GM11168 (cell line): ENCODE data around the gene FCHSD2.
"Not testable (repeated sequence)": the region's sequence is repeated elsewhere in the genome, so short reads cannot be mapped to it uniquely, and the experiment has no call there.

ENCODE experiments used
- in situ Hi-C: fragments of 300-500 bp; cut with MboI; formaldehyde crosslinking; loops from one replicate; pipeline ENCODE4 v1.12.0; 2022; ENCODE audit warnings: low sequenced_read_pairs; ENCODE audit not compliant: unreplicated experiment

The FCHSD2 gene

DNA sequence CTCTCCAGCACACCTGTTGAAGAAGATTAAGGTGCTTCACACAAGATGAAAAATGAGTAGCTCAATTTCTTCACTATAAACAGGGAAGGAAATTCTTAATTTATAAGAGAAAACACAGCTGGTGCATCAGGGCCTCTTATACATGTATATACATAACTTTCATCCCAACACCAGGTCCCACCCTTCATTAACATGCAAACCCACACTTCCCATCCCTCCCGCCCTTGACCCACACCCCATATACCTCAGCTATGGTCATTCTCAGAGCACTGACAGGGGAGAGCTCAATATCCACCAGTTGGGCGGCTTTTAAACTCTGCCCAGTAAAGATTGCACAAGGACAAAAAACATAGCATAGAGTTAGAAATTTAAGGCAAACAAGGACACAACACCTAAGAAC lies 242.1 kb downstream of the FCHSD2 start:
- in situ Hi-C loops: no loop called here

DNA sequence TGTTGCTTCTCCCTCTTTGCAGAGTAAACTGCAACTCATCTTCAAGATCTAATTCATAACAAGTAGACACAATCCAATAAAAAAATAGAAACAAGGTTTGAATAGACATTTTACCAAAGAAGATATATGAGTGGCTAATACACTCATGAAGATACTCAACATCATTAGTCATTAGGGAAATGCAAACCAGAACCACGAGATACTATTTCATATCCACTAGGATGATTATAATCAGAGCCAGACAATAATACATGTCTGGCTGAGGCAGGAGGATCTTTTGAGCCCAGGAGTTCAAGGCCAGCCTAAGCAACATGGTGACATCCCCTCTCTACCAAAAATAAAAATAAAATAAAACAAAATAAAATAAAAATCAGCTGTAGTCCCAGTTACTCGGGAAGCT lies 242.9 kb downstream of the FCHSD2 start:
- in situ Hi-C loops: no loop called here

DNA sequence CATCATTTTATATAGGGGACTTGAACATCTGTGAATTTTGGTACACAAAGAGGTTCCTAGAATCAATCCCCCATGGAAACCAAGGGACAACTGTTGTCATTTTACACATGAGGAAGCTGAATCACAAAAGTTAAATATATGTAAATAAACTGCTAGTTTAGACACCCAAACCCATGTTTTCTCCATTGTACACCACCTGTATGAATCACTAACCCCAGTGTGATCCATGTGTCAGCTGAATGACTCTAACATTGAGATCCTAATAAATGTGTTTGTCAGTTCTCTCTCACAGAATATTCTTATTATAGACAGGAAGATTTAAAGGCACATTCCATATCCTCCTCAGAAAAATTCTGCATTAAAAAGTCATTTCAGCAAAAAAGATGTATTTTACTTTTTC lies 244.6 kb downstream of the FCHSD2 start:
- in situ Hi-C loops: no loop called here

DNA sequence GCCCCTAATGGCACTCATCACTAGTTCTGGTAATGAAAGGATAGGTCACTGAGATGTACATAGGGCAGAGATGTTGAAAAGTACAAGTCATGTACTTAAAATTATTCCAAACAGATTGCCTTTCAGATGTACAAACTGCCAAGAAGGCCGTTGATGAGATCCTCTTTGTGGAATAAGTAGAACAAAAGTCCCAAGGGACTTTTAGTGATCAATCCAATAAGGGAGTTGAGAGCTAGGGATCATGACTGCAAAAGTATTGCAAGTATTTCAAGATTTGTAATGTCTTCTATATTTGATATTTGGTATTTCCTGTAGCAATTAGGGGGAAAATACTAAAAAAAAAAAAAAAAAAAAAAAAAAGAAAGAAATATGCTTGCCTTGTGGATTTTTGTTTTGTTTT lies 245.7 kb downstream of the FCHSD2 start:
- in situ Hi-C loops: no loop called here

DNA sequence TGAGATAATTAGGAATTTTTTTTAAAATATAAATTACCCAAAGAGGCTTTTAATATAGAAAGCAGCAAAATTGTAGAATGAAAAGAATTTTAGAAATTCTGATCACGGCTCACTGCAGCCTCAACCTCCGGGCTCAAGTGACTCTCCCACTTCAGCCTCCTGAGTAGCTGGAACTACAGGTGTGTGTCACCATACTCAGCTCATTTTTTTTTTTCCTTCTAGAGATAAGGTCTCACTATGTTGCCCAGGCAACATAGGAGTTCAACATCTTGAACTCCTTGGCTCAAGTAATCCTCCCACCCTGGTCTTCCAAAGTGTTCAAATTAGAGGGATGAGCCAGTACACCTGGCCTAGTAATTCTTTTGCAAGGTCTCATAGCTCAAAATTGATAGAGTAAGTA lies 251.2 kb downstream of the FCHSD2 start:
- in situ Hi-C loops: no loop called here

DNA sequence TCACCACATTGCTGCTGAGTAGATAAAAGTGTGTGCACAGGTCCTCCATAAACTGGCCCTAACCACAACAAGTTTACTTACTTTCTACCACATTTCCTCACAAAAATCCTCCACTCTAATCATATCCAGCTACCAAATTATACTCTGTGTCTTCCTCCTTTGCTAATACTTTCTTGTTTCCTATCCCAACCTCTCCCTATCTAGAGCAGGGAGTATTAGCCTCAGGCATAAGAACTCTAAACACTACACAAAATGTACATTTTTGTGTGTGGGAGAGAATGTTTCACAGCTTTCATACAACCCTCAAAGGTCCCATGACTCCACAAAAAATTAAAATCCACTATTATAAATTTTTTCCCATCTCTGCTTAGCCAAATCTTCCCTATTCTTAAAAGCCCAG lies 255.5 kb downstream of the FCHSD2 start:
- in situ Hi-C loops: no loop called here

DNA sequence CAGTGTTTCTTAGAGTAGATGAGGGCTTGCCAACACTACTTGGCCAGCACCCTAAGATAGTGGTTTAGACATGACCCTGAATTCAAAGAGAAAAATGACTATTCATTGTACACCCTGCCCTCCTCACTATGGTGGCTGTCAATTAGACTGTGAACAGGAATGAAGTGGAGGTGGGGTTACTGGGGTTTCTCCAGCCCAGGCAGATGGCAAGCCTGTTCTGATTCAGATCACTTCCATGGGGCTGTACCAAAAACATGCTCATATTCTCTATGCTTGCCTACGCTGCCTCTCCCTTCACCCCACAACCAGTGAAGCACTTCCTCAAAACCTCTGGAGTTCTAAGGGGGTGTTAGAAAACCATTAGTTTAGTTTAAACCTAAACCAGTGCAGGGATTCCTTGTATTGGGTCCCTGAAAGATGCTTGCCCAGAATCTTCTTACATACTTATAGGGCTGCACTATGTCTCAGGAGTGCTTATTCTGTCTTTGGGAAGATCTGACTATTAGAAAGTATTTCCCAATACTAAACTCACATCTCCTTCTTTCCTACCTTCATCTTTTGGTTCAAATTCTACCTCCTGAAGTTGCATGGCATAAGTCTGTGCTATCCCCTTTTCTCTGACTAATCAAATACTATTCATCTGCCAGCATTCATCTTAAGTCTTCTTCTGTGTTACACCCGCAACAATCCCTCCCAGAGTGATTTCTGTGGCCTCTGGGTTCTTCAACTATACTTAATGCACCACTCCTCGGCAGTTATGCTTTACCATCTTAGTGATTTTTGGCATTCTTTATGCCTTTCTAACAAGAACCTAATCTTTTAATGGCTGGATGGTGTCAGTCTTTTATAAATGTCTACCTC lies 256.1 kb downstream of the FCHSD2 start:
- in situ Hi-C loops: no loop called here

DNA sequence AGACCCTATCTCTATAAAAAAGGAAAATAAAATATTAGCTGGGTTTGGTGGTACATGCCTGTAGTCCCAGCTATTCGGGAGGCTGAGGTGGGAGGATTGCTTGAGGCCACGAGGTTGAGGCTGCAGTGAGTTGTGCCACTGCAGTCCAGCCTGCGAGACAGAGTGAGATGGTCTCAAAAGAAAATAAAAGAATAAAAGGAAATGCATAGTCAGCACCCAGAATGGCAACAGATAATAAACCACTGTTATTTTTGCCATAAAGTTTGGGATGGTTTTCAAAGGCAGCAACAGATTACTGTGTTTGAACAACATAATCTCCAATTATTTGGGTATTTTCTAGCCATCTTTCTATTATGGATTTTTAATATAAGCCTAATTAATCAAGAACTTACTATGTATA lies 266.0 kb downstream of the FCHSD2 start:
- in situ Hi-C loops: no loop called here

DNA sequence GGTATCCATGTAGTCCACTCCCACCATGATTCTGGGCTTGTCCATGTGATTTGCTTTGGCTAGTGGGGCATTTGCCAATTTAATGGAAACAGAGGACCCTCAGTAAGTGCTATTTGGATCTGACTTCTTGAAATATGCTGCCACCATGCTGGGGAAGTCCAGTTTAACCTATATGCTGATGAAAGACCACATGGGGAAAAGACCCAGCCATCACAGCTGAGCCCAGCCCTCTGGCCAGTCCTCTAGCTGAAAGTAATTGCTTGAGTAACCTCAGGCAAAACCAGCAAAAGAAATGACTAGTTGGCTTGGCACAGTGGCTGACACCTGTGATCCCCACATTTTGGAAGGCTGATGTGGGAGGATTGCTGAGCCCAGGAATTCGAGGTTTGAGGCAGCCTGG lies 266.4 kb downstream of the FCHSD2 start:
- in situ Hi-C loops: no loop called here

DNA sequence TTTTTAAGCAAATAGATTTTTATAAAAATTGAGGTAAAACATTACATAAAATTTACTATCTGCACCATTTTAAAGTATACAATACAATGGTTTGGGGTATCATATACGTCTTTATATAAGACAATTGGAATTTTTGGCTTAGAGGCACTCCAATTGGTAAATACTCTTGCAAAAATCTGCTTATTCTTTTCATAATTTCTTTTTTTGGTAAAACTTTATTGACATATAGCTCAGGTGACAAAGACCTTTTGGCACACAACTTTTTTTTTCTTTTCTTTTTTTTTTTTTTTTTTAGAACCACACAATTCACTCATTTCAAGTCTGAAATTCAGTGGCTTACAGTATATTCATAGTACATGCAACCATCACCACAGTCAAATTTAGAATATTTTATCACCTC lies 270.1 kb downstream of the FCHSD2 start:
- in situ Hi-C loops: no loop called here

DNA sequence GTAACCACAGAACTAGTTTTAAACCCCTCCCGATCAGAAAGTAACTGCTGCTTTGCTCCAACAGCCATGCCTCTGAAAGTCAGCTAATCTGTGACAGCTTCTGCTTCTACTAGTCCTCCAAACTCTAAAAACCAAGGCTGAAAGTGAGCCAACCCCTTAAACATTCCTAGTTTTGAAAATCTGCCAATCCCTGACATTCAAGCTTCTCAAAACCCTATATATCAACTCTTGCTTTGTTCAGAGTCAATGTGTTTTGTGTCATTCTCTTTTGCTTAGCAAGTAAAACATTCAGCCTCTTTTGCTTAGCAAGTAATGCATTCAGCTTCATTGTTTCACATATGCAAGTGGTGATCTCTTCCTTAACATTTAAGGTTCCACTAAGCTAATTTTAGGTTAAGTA lies 271.0 kb downstream of the FCHSD2 start:
- in situ Hi-C loops: no loop called here

DNA sequence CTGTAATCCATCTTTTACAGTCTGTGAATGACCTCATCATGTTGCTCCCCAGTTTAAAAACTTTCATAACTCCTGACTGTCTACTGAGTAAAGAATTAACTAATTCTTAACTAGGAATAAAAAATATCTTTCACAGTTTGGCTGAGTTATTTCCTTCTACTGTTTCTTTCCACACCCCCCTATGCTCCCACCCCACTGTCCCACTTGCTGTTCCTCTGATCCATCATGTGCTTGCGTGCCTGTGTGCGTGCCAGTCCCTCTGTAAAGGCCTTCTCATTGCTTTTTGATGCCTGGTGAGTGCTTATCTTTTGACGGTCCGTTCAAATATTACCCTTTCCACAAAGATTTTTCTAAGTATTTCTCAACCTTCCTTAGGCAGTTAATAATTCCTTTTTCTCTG lies 272.3 kb downstream of the FCHSD2 start:
- in situ Hi-C loops: no loop called here

DNA sequence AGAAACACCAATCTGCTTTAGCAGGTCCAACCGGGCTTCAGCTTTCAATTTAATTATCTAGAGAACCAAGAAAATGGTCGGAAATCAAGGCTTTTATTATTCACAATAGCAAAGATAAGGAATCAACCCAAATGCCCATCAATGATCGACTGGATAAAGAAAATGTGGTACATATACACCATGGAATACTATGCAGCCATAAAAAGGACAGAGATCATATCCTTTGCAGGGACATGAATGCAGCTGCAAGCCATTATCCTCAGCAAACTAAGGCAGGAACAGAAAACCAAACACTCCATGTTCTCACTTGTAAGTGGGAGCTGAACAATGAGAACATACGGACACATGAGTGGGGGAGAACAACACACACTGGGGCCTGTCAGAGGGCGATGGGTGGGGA lies 274.1 kb downstream of the FCHSD2 start:
- in situ Hi-C loops: no loop called here

DNA sequence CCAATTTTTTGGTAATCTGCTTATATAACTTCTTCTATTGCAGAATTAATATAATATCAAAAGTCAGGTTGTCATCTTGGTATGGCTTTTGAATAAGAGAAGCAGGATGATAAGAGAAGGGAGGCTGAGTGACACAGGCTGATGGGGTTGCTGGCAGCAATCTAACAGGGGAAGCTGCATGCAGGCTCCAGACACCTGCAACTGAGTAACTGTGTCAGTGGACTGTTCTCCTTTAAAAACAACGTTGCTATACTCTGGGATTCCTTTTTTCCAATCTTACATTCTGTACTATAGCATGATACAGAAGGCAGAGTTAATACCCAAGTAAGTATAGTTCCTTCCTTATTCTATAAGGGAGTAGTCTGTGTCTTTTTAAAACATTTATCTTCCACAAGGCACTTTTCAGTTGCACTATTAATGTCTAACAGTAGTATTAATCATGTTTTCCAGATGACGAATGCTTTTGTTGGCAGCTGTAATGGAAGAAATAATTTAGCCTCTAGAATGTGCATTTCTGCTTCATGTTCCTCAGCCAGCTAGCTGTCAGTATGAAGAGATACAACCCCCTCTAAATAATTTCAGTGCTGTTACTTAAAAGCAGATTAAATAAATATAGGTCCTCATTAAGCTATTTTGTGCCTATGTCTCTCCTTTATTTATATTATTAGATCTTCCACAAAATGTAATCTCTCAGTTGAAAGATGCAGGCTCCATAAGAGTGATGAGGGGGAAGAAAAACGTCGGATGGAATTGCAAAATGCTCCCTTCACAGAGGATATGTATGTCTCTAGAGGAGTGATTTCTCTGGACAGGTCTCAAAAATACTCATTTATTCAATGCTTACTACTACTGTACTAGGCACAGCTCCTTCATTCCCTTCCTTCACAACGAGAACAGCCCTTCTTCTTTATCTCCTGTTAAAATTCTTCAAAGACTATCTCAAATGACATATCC lies 277.1 kb downstream of the FCHSD2 start:
- in situ Hi-C loops: no loop called here

DNA sequence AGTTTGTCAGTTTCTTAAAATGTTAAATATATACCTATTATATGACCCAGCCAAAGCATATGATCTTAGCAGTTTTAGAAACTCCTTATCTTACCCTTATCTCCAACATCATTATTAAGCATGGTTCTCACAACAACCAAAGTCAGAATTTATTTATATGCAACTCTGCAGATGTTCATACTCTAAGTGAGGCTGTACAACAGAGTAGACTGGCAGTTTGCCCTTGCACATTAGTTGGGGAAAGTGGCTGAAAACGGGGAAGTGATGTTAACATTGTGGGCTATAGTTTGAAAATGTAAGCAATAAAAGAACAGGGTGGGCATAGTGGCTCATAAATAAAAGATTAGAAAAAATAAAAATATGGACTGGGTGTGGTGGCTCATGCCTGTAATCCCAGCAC lies 278.2 kb downstream of the FCHSD2 start:
- in situ Hi-C loops: no loop called here

DNA sequence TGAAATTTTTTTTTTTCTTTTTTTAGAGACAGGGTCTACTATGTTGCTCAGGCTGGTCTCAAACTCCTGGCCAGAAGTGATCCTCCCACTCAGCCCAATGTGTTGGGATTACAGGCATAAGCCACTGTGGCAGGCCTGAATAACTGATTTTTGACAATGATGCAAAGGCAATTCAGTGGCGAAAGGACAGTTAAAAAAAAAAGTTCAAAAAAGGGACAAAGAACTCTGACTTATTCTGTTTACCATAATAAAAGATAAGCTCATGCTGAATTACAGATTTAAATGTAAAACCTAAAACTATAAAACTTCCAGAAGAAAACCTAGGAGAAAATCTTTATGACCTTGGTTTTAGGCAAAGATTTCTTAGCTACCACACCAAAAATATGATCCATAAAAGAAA lies 279.0 kb downstream of the FCHSD2 start:
- in situ Hi-C loops: no loop called here

DNA sequence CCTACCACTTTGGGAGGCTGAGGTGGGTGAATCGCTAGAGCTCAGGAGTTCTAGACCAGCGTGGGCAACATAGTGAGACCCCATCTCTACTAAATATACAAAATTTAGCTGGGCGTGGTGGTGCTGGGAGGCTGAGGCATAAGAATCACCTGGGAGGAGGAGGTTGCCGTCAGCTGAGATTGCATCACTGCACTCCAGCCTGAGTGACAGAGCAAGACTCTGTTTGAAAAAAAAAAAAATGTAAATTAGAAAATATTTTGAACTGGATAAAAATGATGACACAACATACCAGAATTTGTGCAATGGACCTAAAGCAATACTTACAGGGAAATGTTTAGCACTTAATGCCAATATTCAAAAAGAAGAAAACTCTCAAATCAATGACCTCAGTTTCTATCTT lies 281.5 kb downstream of the FCHSD2 start:
- in situ Hi-C loops: no loop called here

DNA sequence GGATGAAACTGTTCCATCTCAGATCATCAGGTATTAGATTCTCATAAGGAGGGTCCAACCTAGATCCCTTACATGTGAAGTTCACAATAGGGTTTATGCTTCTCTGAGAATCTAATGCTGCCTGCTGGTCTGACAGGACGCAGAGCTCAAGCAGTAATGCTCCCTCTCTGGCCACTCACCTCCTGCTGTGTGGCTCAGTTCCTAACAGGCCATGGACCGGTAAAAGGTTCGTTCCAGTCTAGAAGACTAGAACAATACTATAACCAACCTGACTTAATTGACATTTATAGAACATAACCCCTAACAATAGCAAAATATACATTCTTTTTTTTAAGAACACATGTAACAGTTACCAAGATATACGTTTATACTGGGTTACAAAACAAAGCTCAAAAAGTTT lies 282.1 kb downstream of the FCHSD2 start:
- in situ Hi-C loops: no loop called here

DNA sequence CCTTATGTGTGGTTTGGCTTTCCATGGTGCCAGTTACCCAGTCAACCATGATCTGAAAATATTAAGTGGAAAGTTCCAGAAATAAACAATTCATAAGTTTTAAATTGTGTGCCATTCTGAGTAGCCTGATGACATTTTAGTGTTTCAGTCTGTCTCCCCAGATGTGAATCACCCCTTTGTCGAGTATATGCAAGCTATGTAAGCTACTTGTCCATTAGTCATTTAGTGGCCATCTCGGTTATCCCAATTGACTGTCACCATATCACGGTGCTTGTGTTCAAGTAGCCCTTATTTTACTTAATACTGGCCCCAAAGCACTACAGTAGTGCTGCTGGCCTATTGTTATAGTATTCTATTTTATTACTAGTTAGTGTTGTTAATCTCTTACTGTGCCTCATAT lies 283.0 kb downstream of the FCHSD2 start:
- in situ Hi-C loops: no loop called here

DNA sequence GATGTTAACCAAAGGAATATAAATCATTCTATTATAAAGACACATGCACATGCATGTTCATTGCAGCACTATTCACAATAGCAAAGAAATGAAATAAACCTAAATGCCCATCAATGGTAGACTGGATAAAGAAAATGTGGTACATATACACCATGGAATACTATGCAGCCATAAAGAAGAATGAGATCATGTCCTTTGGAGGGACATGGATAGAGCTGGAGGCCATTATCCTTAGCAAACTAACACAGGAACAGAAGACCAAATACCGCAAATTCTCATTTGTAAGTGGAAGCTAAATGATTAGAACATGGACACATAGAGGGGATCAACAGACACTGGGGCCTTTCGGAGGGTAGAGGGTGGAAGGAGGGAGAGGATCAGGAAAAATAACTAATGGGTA lies 283.9 kb downstream of the FCHSD2 start:
- in situ Hi-C loops: not testable (repeated sequence)

DNA sequence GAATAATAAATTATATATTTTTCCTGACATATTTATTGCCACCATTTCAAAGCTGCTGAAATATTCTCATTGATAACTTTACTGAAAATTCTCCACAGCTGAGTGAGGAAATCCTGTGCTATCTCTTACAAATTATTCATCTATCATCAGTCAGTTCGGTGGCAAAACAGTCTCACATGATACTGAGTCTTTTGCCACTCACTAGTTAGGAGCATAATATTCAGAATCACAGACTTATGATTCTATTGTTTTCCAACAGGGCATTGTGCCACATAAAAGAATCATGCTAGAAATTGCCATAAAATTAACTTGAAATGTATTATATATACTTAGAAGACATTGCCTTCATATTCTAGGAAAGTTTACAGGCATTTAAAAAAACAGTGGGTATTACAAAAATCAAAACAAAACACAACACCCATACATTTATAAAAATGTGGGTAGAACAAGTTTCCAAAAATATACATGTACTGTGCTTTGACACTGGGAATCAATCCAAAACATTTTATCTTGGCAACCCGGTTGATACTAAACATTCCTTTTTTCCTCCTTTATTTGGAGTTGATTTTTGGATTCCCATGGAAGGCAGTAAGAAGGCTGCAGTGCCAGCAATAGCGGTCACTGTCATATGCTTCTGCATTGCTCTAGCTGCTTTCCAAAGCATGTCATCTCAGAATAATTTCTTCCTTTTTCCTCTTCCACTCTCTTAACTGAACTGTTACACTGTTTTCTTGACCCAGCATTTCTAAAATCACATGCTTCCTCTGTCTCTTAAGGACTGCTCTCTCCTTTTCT lies 285.4 kb downstream of the FCHSD2 start:
- in situ Hi-C loops: no loop called here
